NT2/D1 (cell line): Measurements from ENCODE around the gene TBCD.

ENCODE experiments used
- SUZ12 ChIP-seq: IDR thresholded peaks from 2 replicates; pipeline ENCODE4 v1.6.1; 2011; ENCODE audit not compliant: insufficient read length, insufficient read depth; ENCODE audit errors: extremely low read depth
- YY1 ChIP-seq: IDR thresholded peaks from 2 replicates; pipeline ENCODE4 v1.6.1; 2011; ENCODE audit not compliant: insufficient read length, insufficient read depth
- ZNF274 ChIP-seq: IDR thresholded peaks from 2 replicates; pipeline ENCODE4 v1.6.1; 2011; ENCODE audit warnings: mild to moderate bottlenecking, low read depth, low read length

- no peak for TF ChIP-seq ZNF274
- no peak for TF ChIP-seq YY1
- no peak for TF ChIP-seq SUZ12
These were observed 137.9 kb downstream of the TBCD start for GRCh38 chr17:82889496-82890338.
